ENCODE results near the gene USP8.

The USP8 gene

GRCh38 chr15:50543556-50543955 lies 119.4 kb downstream of the USP8 start:
- no peak for TF ChIP-seq CTCF (IDR thresholded peaks at IDR 0.05)

GRCh38 chr15:50544368-50544767 lies 120.2 kb downstream of the USP8 start:
- TF ChIP-seq CTCF (IDR thresholded peaks at IDR 0.05) = no peak

- TF ChIP-seq CTCF (IDR thresholded peaks at IDR 0.05) = no peak
Measured at GRCh38 chr15:50546566-50546965, 122.4 kb downstream of the USP8 start, which contains the start of gene USP50. Gene USP50 (minus strand): TSS chr15:50546666. CDS start chr15:50546525, 141 bp downstream.

- TF ChIP-seq CTCF (IDR thresholded peaks at IDR 0.05) = no peak
Measured at GRCh38 chr15:50549326-50549725, 125.1 kb downstream of the USP8 start.

GRCh38 chr15:50552238-50552637 lies 128.0 kb downstream of the USP8 start:
- TF ChIP-seq CTCF (IDR thresholded peaks at IDR 0.05) = no peak

GRCh38 chr15:50556642-50557371 lies 132.6 kb downstream of the USP8 start:
- TF ChIP-seq CTCF (IDR thresholded peaks at IDR 0.05) = no peak

- TF ChIP-seq CTCF (IDR thresholded peaks at IDR 0.05) = no peak
Measured at GRCh38 chr15:50558012-50558411, 133.8 kb downstream of the USP8 start.
